A673 (cell line): Measurements from ENCODE around the gene TIGD6.

Experiments
- CTCF ChIP-seq: fragments of 300-800, 200-600 bp; sonication (generic); conservative IDR thresholded peaks from 2 replicates; pipeline ENCODE4 v1.5.1; 2017; ENCODE audit warnings: low read depth, mild to moderate bottlenecking, antibody characterized with exemption, low read length, moderate library complexity, mixed read lengths
- EZH2 ChIP-seq: fragments of 200-600 bp; sonication (generic); IDR thresholded peaks from 2 replicates; pipeline ENCODE4 v1.6.1; 2017; ENCODE audit warnings: borderline replicate concordance, low read depth, mild to moderate bottlenecking, mixed read lengths, antibody characterized with exemption, low read length; ENCODE audit not compliant: poor library complexity, severe bottlenecking

GRCh38 chr5:150033334-150033733 lies 32.9 kb upstream of the TIGD6 start:
- no peak for TF ChIP-seq CTCF
- TF ChIP-seq EZH2 = no peak
